Activated T-helper 1 cell treated with anti-CD3 and anti-CD28 coated beads, Interleukin-12 subunit alpha, Interleukin-12 subunit beta, Interleukin-2, Interleukin-4 antibody, amounts not matched to agents 30 ng/mL and 10 ng/mL and 1 ng/mL, durations not matched to agents 14 hours and 24 hours and 36 hours (primary cell): ENCODE data around the gene CHMP2B. TPM values are rescaled to one million over a fixed set of nuclear protein-coding genes. Genes with fewer than 3 reads are reported as not detected.

Experiments
- DNase-seq: peaks from one replicate; pipeline ENCODE4 v3.0.0; 2021; ENCODE audit warnings: low spot score
- H3K27ac Mint-ChIP-seq: one replicate; pipeline ENCODE4 v1.8.0; 2021; ENCODE audit warnings: mild to moderate bottlenecking, mixed read lengths
- H3K27me3 Mint-ChIP-seq: one replicate; pipeline ENCODE4 v1.8.0; 2022; ENCODE audit warnings: mild to moderate bottlenecking, moderate library complexity, mixed read lengths; ENCODE audit not compliant: insufficient read depth
- H3K36me3 Mint-ChIP-seq: one replicate; pipeline ENCODE4 v1.8.0; 2021; ENCODE audit warnings: low read depth, mixed read lengths
- H3K4me1 Mint-ChIP-seq: one replicate; pipeline ENCODE4 v1.8.0; 2021; ENCODE audit warnings: low read depth, mixed read lengths
- H3K4me3 Mint-ChIP-seq: one replicate; pipeline ENCODE4 v1.8.0; 2021; ENCODE audit warnings: mild to moderate bottlenecking, moderate library complexity, mixed read lengths
- H3K9me3 Mint-ChIP-seq: one replicate; pipeline ENCODE4 v1.8.0; 2021; ENCODE audit warnings: mixed read lengths
- intact Hi-C: fragments of 100-400 bp; cut with micrococcal nuclease; formaldehyde crosslinking; loops from one replicate; pipeline ENCODE4 v1.15.1; 2024
- total RNA-seq: library from RNA; stranded (reverse); gene quantifications from 2 replicates; pipeline ENCODE4 v1.2.3, GENCODE V29; 2022

Gene CHMP2B
- total RNA-seq, 1 donor from 2014 or later = 28.2 TPM

DNA sequence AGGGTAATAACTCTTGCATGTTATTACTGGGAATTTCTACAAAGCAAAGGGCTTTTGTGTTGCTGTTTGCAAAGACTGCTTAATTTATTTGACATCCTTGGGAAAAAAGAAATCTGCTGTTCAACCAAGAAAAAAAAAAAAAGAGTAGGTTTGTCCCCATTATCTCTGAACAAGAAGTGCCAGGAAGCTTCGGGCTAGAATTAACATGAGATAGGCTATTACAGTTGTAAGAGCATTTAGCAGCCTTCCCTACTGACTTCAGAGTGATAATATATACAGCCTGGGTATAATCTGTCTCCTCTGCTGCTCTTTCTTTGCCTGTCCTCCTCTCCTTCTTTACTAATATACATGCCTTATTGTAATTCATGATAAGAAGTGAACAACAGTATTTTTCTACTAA lies 23.3 kb upstream of the CHMP2B start:
- Mint-ChIP-seq H3K36me3 (no peaks in the 10 kb centered on the region), H3K27me3 (peaks cover 2% of the 10 kb centered on the region), H3K4me3 (no peak overlapping the region), H3K27ac (no peak overlapping the region), H3K9me3 (no peaks in the 10 kb centered on the region), H3K4me1 (no peaks in the 10 kb centered on the region)
- no peak for DNase-seq
- intact Hi-C loops = no loop called here

DNA sequence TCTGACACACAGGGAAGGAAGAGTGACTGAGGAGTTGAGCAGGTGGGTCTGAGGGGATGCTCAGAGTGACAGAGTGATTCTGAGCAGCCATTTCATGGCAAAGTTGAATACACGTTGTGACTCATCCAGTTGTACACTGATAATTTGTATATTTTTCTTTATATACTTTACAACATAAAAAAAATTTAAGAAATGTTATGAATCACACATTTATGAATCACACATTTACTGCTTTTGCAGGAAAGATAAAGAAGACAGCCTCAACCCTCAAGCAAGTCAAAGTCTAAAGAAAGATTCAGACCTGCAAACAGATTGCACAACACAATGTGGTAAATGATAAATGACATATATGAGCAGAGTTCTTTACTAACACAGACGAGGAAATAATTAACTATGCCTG lies 21.0 kb upstream of the CHMP2B start:
- Mint-ChIP-seq H3K27me3 (peaks cover 2% of the 10 kb centered on the region), H3K27ac (no peak overlapping the region), H3K9me3 (no peaks in the 10 kb centered on the region), H3K4me3 (no peak overlapping the region), H3K4me1 (no peaks in the 10 kb centered on the region), H3K36me3 (no peaks in the 10 kb centered on the region)
- no peak for DNase-seq
- intact Hi-C loops = no loop called here

DNA sequence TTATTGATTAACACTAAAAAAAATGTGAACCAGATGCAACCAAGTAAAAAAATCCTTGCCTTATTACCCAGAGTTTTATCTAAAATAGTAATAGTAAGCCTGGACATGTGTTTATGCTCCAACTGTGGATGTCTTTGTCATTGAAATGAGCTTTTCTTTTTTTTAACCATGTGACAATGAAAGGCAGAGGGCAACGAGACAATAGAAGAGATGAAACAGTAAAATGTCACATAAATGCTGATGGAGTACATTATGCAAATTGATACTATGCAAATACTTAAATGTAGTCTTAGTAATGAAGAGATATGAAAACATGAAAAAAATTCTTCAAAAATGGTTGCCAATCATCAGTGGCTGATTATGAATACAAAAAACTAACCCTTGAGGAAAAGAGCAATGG lies 20.5 kb upstream of the CHMP2B start:
- no peaks in the 10 kb centered on the region for H3K36me3 Mint-ChIP-seq
- intact Hi-C loops = no loop called here

DNA sequence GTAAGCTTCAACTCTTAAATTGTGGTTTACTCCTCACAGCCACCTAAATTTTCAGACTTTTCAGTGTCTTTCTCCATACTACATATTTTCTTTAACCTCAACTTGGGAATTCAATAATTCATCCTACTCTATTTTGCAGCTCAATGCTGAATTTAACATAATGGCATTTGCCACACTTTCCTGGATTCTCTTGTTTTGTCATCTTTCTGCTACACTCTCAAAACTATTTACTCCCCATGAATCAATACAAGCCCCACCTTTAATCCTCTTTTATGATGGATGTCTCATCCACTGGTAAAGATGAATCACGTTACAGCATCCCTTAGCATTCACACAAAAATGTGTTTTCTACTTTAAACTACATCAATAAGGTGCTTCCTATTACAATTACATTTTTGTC lies 19.6 kb upstream of the CHMP2B start:
- Mint-ChIP-seq H3K27ac (no peak overlapping the region), H3K4me3 (no peak overlapping the region), H3K36me3 (no peaks in the 10 kb centered on the region), H3K27me3 (peaks cover 2% of the 10 kb centered on the region), H3K9me3 (no peaks in the 10 kb centered on the region), H3K4me1 (no peaks in the 10 kb centered on the region)
- intact Hi-C loops = no loop called here
- DNase-seq = no peak

More for the DNA sequence above, 20.5 kb upstream of the CHMP2B start:
- no peak for DNase-seq
- H3K4me1 Mint-ChIP-seq = no peaks in the 10 kb centered on the region
- H3K9me3 Mint-ChIP-seq = no peaks in the 10 kb centered on the region
- H3K27ac Mint-ChIP-seq = no peak overlapping the region
- H3K27me3 Mint-ChIP-seq = peaks cover 2% of the 10 kb centered on the region
- no peak overlapping the region for H3K4me3 Mint-ChIP-seq

DNA sequence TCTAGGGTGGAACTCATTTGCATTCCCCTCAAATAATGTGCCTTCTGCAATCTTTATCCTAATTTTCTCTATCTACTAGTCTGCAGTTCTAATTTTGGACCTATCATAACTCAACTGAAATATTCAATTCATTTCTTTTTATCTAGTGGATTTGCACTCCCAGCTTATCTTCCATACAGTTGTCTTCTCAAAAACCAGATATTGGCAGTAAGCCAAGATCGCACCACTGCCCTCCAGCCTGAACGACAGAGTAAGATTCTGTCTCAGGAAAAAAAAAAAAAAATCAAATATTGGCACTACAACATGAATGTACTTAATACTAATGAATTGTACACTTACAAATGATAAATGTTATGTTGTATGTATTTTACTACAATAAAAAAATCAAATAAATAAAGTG lies 18.0 kb upstream of the CHMP2B start:
- no peaks in the 10 kb centered on the region for H3K36me3 Mint-ChIP-seq
- no peak for DNase-seq
- intact Hi-C loops = no loop called here
- no peak overlapping the region for H3K4me3 Mint-ChIP-seq
- peaks cover 7% of the 10 kb centered on the region for H3K27me3 Mint-ChIP-seq
- no peaks in the 10 kb centered on the region for H3K4me1 Mint-ChIP-seq
- H3K27ac Mint-ChIP-seq = no peak overlapping the region
- H3K9me3 Mint-ChIP-seq = no peaks in the 10 kb centered on the region

DNA sequence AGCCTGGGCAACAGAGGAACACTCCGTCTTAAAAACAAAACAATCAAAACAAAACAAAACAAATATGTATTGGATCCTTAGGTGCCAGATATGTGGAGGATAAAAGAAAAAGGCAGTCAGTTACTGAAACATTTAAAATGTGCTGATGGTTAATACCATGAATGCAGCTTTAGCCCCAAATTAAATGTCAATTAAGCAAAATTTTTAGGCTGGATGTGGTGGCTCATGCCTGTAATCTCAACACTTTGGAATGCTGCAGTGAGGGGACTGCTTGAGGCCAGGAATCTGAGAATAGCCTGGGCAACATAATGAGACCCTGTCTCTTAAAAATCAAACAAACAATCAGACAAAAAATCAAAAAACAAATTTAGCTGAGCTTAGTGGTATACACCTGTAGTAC lies 8.5 kb upstream of the CHMP2B start:
- Mint-ChIP-seq H3K4me3 (no peak overlapping the region), H3K9me3 (peaks cover 4% of the 10 kb centered on the region), H3K4me1 (no peaks in the 10 kb centered on the region), H3K27ac (no peak overlapping the region), H3K36me3 (peaks cover 2% of the 10 kb centered on the region), H3K27me3 (peaks cover 36% of the 10 kb centered on the region)
- intact Hi-C loops = no loop called here
- DNase-seq = no peak

DNA sequence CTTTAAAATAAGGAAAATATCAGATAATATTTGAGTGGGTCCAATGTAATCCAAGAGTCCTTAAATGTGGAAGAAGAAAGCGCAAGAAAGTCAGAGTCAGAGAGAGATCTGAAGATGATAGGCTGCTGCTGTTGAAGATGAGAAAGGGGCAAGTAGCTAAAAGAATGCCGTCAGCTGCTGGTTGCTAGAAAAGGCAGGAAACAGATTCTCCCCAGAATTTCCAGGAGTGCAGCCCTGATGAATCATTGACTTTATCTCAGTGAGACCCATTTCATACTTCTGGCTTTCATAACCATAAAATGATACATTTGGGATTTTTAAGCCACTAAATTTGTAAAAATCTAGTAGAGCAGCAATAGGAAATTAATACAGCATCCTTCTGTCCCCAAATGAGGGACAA lies 7.5 kb upstream of the CHMP2B start:
- no peaks in the 10 kb centered on the region for H3K4me1 Mint-ChIP-seq
- H3K27me3 Mint-ChIP-seq = peaks cover 31% of the 10 kb centered on the region
- H3K27ac Mint-ChIP-seq = no peak overlapping the region
- DNase-seq = no peak
- H3K4me3 Mint-ChIP-seq = no peak overlapping the region
- intact Hi-C loops = no loop called here
- H3K9me3 Mint-ChIP-seq = peaks cover 4% of the 10 kb centered on the region
- peaks cover 2% of the 10 kb centered on the region for H3K36me3 Mint-ChIP-seq

DNA sequence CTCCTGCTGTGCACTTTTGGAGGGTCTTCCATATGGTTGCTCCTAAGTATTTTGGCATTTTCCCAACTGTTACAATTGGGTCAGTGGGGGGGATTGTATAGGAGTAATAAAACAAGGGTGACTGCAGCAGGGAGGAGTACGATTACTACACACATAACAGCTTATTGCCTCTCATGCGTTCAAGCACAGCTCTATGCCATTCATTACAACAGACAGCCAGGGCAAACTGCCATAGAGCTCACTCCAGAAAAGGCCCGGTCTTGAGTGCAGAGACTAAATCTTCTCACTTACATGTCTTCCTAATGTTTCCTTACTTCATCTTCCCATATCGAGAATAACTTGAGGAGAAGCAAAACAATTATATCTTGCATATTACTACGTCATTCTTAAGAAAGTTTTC lies 1.4 kb upstream of the CHMP2B start:
- DNase-seq = no peak
- peak overlapping the region; percentile 78 for H3K4me3 Mint-ChIP-seq
- peaks cover 23% of the 10 kb centered on the region for H3K27me3 Mint-ChIP-seq
- no peaks in the 10 kb centered on the region for H3K36me3 Mint-ChIP-seq
- intact Hi-C loops = loop anchor here (2.0 to 5.0 kb wide), 3 partner anchors 138 to 922 kb away; partner anchors contain the start of genes C3orf38, CGGBP1 and ZNF654
- H3K9me3 Mint-ChIP-seq = peaks cover 4% of the 10 kb centered on the region
- H3K27ac Mint-ChIP-seq = peak overlapping the region; percentile 20
- H3K4me1 Mint-ChIP-seq = peaks cover 24% of the 10 kb centered on the region

DNA sequence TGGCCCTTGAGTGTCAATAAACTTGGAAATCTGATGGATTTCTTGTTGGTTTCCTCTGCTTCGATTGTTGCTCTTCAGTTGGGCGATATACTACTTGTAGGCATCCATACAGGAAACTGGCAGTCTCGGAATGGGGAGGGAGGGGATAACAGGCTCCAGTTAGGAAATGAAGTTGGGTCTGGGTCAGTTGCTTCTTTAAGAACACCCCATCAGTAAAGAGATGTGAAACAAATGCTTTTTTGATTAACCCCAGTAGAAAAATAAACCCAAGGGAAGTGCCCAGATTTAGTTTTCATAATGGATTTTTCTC lies 681 bp downstream of the CHMP2B start:
- peaks cover 31% of the 10 kb centered on the region for H3K4me1 Mint-ChIP-seq
- H3K4me3 Mint-ChIP-seq = peak overlapping the region; percentile 98
- H3K27me3 Mint-ChIP-seq = peaks cover 16% of the 10 kb centered on the region
- no peak for DNase-seq
- peaks cover 3% of the 10 kb centered on the region for H3K9me3 Mint-ChIP-seq
- H3K27ac Mint-ChIP-seq = peak overlapping the region; percentile 94
- peaks cover 6% of the 10 kb centered on the region for H3K36me3 Mint-ChIP-seq
- intact Hi-C loops = loop anchor here (2.0 to 5.0 kb wide), 3 partner anchors 140 to 920 kb away; partner anchors contain the start of genes C3orf38, CGGBP1 and ZNF654

DNA sequence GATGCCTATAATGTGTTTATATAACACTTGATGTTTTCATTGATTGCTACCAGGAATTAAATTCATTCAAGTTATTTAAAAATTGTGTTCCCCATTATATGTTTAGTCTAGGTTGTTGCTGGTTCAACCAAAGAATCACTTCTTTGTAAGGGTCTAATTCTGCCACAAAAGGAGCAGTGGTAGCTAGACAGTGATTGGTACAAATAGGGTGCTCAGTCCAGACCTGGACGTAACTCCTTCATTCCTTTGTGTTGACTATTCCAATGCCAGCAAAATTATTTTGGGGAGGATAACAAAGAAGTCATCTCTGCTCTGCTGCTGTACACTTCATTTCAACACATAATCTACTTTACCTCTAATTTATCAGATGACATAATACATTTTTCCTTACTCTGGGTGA lies 1.2 kb downstream of the CHMP2B start:
- Mint-ChIP-seq H3K9me3 (no peaks in the 10 kb centered on the region), H3K4me3 (peak overlapping the region; percentile 98), H3K36me3 (peaks cover 6% of the 10 kb centered on the region), H3K27me3 (peaks cover 13% of the 10 kb centered on the region), H3K27ac (no peak overlapping the region), H3K4me1 (peaks cover 31% of the 10 kb centered on the region)
- intact Hi-C loops = loop anchor here (5.0 kb wide), 2 partner anchors 141 to 919 kb away; partner anchors contain the start of gene C3orf38
- DNase-seq = no peak

DNA sequence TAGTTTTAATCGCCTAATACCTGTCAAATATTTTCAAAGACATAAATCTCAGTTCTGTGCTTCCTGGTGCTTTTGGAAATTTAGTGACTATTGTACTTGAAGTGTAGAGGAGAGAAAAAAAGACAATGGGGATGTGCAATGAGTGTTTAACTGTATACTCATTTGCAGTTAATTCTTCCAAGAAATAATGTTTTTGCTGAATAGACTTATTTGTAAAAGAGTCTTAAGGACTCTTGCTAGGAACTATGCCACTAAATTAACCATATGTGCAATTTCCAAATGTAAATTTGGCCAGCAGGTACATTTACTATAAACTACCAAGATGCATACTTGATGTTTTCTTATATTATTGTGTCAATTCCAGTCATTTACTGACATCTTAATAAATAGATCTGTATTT lies 2.0 kb downstream of the CHMP2B start:
- H3K36me3 Mint-ChIP-seq = peaks cover 6% of the 10 kb centered on the region
- H3K27me3 Mint-ChIP-seq = peaks cover 13% of the 10 kb centered on the region
- no peak overlapping the region for H3K27ac Mint-ChIP-seq
- no peak overlapping the region for H3K4me3 Mint-ChIP-seq
- intact Hi-C loops = loop anchor here (5.0 kb wide), 2 partner anchors 142 to 918 kb away; partner anchors contain the start of gene C3orf38
- H3K4me1 Mint-ChIP-seq = peaks cover 31% of the 10 kb centered on the region
- no peak for DNase-seq
- no peaks in the 10 kb centered on the region for H3K9me3 Mint-ChIP-seq

DNA sequence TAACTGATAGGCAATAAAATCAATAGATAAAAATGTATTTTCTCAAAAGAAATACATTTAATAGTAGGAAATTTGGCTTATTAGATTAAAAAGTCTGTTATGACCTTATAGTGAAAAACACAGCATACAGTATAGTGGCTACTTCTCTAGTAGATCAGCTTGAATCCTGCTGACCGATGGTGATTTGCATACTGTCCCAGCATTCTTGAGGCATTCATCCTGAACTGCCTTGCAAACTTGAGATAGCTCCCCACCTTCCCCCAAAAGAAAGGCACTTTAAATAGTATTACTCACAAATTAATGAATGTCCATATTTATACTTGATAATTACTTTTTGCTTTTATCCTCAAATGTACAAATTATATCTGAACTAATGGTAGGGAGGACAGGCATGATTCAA lies 6.7 kb downstream of the CHMP2B start:
- no peak overlapping the region for H3K4me3 Mint-ChIP-seq
- H3K36me3 Mint-ChIP-seq = peaks cover 8% of the 10 kb centered on the region
- intact Hi-C loops = no loop called here
- H3K4me1 Mint-ChIP-seq = peaks cover 18% of the 10 kb centered on the region
- H3K9me3 Mint-ChIP-seq = no peaks in the 10 kb centered on the region
- DNase-seq = no peak
- H3K27ac Mint-ChIP-seq = no peak overlapping the region
- no peaks in the 10 kb centered on the region for H3K27me3 Mint-ChIP-seq

DNA sequence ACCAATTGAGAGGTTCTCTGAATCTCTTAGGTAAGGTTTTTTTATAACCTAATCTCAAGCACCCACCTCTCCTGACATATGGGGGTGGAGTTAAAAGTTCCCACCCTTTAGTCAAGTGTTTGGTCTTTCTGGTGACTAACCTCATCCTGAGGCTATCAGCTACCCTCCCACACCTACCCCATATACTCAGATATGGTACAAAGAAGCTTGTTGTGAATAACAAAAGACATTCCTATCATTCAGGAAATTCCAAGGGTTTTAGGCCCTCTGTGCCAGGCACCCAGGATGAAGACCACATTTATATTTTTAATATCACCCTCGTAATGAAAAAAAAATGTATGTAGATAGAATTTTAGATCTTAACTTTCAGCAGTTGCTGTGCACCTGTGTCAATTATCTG lies 9.0 kb downstream of the CHMP2B start:
- Mint-ChIP-seq H3K27ac (no peak overlapping the region), H3K4me3 (no peak overlapping the region), H3K9me3 (no peaks in the 10 kb centered on the region), H3K27me3 (no peaks in the 10 kb centered on the region), H3K4me1 (peaks cover 5% of the 10 kb centered on the region), H3K36me3 (peaks cover 8% of the 10 kb centered on the region)
- intact Hi-C loops = no loop called here
- no peak for DNase-seq
